ENCODE data around the gene GGTLC2.

Gene GGTLC2

DNA sequence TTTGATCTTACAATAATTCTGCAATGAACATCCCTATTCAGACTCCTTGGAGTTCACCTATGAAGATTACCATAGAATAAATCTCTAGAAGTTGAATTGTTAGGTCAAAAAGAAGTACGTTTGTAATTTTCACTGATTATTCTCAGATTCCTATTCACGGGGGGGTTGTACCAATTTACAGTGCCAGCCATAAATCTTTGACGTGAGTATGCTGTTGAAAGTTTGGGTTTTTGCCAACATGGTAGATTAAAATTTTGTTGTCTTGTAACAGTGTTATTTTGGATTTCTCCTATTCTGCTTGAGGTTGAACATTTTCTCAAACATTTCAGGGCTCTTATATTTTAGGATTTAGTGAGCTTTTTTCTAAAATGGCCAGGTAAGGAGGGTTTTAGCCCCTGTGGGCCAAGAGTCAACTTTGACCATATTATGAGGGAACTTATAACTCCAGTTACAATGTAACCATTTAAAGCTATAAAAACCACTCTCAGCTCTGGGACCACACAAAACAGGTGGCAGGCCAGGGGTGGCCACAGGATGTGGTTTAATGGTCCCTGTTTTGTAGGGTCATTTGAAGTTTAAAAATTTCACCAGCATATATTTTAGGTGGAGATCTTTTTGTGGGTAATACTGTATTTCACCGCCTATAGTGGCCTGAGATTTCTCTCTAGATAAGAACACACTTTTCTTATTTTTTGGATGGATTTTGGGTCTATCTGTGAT, 25.8 kb downstream of the GGTLC2 start:
- no peak for DNase-seq (ENCODE audit: low spot score)
- TF ChIP-seq, protein P1, sequence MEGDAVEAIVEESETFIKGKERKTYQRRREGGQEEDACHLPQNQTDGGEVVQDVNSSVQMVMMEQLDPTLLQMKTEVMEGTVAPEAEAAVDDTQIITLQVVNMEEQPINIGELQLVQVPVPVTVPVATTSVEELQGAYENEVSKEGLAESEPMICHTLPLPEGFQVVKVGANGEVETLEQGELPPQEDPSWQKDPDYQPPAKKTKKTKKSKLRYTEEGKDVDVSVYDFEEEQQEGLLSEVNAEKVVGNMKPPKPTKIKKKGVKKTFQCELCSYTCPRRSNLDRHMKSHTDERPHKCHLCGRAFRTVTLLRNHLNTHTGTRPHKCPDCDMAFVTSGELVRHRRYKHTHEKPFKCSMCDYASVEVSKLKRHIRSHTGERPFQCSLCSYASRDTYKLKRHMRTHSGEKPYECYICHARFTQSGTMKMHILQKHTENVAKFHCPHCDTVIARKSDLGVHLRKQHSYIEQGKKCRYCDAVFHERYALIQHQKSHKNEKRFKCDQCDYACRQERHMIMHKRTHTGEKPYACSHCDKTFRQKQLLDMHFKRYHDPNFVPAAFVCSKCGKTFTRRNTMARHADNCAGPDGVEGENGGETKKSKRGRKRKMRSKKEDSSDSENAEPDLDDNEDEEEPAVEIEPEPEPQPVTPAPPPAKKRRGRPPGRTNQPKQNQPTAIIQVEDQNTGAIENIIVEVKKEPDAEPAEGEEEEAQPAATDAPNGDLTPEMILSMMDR (IDR thresholded peaks at IDR 0.05; ENCODE audit: borderline replicate concordance, control extremely low read depth, extremely low read depth, insufficient read depth, missing control alignments): no peak
- in situ Hi-C loops (cut with MboI; ENCODE audit: low sequenced_read_pairs, unreplicated experiment): no loop called here

DNA sequence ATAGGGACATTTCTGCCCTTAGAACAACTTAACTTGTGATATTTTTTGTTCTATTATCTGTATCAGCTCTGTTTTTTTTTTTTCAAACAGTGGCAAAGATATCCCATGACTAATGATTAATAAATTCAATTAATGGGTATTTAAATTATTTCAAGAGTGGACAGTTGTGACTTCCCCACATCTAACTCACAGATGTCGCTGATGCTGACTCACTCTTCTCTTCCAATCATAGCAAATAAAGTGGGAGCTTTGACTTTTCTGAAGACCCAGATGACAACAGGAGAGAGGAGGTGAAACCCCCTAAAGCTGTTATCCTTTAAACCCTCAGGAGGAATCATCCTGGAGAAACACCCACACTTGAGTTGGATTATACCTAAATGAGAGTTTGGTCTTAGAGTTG, 27.1 kb downstream of the GGTLC2 start:
- TF ChIP-seq, protein P1 (IDR thresholded peaks at IDR 0.05; ENCODE audit: borderline replicate concordance, control extremely low read depth, extremely low read depth, insufficient read depth, missing control alignments): no peak
- DNase-seq (ENCODE audit: low spot score): no peak
- in situ Hi-C loops (cut with MboI; ENCODE audit: low sequenced_read_pairs, unreplicated experiment): no loop called here

DNA sequence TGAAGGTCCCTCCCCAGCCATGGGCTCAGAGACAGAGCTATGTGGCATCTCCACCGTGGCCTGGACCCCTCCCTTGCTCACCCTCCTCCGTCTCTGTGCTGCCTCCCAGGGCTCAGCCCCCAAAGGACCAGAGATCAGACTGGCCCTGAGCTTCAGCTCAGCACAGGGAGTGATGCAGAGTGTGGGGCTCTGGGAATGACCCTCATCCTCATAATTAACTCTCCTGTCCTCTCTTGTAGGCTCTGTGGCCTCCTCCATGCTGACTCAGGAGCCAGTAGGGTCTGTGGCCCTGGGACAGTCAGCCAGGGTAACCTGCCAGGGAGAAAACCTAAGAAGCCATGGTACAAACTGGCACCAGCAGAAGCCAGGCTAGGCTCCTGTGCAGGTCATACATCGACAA, 28.7 kb downstream of the GGTLC2 start:
- TF ChIP-seq, protein P1 (IDR thresholded peaks at IDR 0.05; ENCODE audit: borderline replicate concordance, control extremely low read depth, extremely low read depth, insufficient read depth, missing control alignments): no peak
- in situ Hi-C loops (cut with MboI; ENCODE audit: low sequenced_read_pairs, unreplicated experiment): no loop called here
- DNase-seq (ENCODE audit: low spot score): no peak

DNA sequence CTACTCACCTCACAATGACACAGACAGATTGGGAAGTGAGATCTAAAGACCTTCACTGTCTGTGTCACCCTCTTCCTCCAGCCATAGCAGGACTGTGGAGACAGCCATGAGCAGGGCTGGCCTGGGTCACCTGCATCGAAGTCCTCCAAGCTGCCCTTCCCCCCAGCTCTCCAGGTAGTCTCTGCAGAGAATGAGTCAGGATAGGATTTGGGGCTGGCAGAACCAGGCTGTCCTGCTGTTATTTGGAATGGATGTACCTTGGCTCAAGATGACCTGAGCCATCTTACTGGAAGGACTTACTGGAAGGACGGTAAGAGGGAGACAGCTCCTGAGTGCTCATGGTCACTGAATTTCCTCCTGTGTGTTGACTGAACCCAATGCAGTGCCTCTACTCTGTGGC, 29.2 kb downstream of the GGTLC2 start:
- TF ChIP-seq, protein P1 (IDR thresholded peaks at IDR 0.05; ENCODE audit: borderline replicate concordance, control extremely low read depth, extremely low read depth, insufficient read depth, missing control alignments): no peak
- no peak for DNase-seq (ENCODE audit: low spot score)
- in situ Hi-C loops (cut with MboI; ENCODE audit: low sequenced_read_pairs, unreplicated experiment): no loop called here

DNA sequence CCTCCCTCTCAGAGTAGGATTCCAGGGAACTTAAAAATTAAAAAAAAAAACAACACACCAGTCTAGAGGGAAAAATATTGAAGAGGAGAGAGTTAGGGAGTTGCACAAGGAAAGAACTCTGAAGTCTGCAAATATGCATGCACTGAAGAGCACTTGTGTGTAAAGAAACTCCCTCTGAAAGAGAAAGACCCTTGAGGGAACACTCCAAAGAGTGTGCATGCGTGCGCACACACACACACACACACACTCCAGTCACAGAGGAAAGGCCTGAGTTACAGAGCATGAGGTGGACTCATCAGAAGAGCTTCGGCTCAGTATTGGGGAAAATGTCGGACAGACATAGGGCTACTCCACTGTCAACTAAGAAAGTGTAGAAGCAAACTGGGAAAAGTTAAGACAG, 30.1 kb downstream of the GGTLC2 start:
- TF ChIP-seq, protein P1 (IDR thresholded peaks at IDR 0.05; ENCODE audit: borderline replicate concordance, control extremely low read depth, extremely low read depth, insufficient read depth, missing control alignments): no peak
- in situ Hi-C loops (cut with MboI; ENCODE audit: low sequenced_read_pairs, unreplicated experiment): no loop called here
- no peak for DNase-seq (ENCODE audit: low spot score)

DNA sequence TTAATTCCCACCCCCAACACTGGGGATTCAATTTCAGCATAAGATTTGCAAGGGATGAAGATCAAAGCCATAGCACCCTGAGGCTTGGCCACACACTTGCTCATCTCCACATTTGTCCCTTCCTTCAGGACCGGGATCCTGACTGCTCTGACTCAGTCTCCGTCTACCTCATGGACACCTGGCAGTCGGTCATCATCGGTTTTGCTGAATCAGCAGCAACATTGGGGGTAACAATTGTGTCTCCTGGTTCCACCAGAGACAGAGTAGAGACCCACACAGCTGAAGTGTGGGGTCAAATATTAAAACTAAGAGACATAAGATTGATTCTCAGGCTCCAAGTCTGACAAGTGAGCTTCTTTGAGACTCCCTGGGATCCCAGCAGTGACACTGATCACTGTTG, 34.6 kb downstream of the GGTLC2 start:
- TF ChIP-seq, protein P1 (IDR thresholded peaks at IDR 0.05; ENCODE audit: borderline replicate concordance, control extremely low read depth, extremely low read depth, insufficient read depth, missing control alignments): no peak
- DNase-seq (ENCODE audit: low spot score): no peak
- in situ Hi-C loops (cut with MboI; ENCODE audit: low sequenced_read_pairs, unreplicated experiment): loop anchor here (25.0 kb wide), 1 partner anchor 92 kb away; no protein-coding TSS in a partner anchor

Measured in GM13976 (cell line).